ENCODE measurements around the gene USH1C. TPM values are rescaled to one million over a fixed set of nuclear protein-coding genes. Genes with fewer than 3 reads are reported as not detected.

The USH1C gene
- total and polyA plus RNA-seq, 2 of the 13 experiments (the other 11 are each of a cell fraction or from before 2014, with no cell fraction given), result not detected

DNA sequence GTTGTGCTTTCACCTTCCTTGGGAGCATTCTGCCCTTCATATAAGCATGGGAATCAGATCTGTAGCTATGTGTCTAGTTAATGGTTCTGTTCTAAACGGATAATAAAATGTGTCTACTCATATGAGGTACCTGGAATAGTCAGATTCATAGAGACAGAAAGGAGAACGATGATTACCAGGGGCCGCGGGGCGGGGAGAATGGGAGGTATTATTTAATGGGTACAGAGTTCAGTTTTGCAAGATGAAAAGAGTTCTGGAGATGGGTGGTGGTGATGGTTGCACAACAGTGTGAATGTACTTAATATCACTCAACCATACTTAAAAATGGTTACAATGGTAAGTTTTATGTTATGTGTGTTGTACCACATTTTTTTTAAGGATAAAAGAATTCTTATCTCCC, 57.6 kb downstream of the USH1C start:
- intact Hi-C loops (cut with micrococcal nuclease; ENCODE audit: unreplicated experiment), result no loop called here
- TF ChIP-seq CEBPB (IDR thresholded peaks at IDR 0.05; ENCODE audit: borderline replicate concordance, low read depth, low read length) (peak; percentile 81), ZNF207 (IDR thresholded peaks at IDR 0.05; ENCODE audit: borderline replicate concordance) (no peak), CEBPG (CRISPR knock-in tag; IDR thresholded peaks at IDR 0.05) (peak; percentile 56; the same call in 1 of the 2 replicates), CAMTA2 (CRISPR knock-in tag; IDR thresholded peaks at IDR 0.05; ENCODE audit: borderline replicate concordance) (no peak), HNF4A (CRISPR knock-in tag; IDR thresholded peaks at IDR 0.05) (peak; percentile 58)
- ChIA-PET POLR2A (no interaction called here), CTCF (ENCODE audit: low intra/inter-chr PET ratio, low total read pairs) (no interaction called here)
- peaks cover 11% of the 10 kb centered on the region for H3K4me1 ChIP-seq (ENCODE audit: insufficient read depth, low read length)
- no peaks in the 10 kb centered on the region for H4K20me1 ChIP-seq (ENCODE audit: insufficient read depth, low read length)
- no peak overlapping the region for H3K9ac ChIP-seq (ENCODE audit: insufficient read depth, low read depth, low read length)
- H3K9me3 ChIP-seq (ENCODE audit: low read length), result no peaks in the 10 kb centered on the region
- H3K4me3 ChIP-seq (replicated peaks in 1 of 3; ENCODE audit: insufficient read depth in 1 of 3, low read depth in 2 of 3, low read length in 3 of 3), result no peak overlapping the region
- no peaks in the 10 kb centered on the region for H3K36me3 ChIP-seq (replicated peaks in 1 of 2; ENCODE audit: control insufficient read depth in 1 of 2, insufficient read depth in 2 of 2, low read length in 2 of 2)
- H2AFZ ChIP-seq (ENCODE audit: low read length), result no peak overlapping the region
- H3K27ac ChIP-seq (ENCODE audit: extremely low read length, insufficient read depth, low read length), result no peak overlapping the region
- DNase-seq (ENCODE audit: low spot score), result peak; percentile 24
- peak; percentile 43; the same call in 2 of the 3 replicates for ATAC-seq
- in situ Hi-C loops (cut with HindIII; ENCODE audit: extremely low pct_ligation_motif_present, low pct_unique_long_range_greater_than_20kb), result no loop called here
- H3K4me2 ChIP-seq (ENCODE audit: low read depth, low read length), result no peak overlapping the region
- H3K27me3 ChIP-seq (ENCODE audit: control insufficient read depth in 1 of 2, insufficient read depth in 2 of 2, low read length in 2 of 2), result peaks cover 0 to 17% of the 10 kb centered on the region in 2 experiments; a peak in 2 of 5 replicates
- FAIRE-seq, result no peak
- no peaks in the 10 kb centered on the region for H3K79me2 ChIP-seq (ENCODE audit: insufficient read depth, low read length)
- WGBS (ENCODE audit: low lambda C conversion rate), result 2% methylated on average over 5 of the region's 5 CpGs
- BruUV-seq (replicated peaks), result no TSS peak

DNA sequence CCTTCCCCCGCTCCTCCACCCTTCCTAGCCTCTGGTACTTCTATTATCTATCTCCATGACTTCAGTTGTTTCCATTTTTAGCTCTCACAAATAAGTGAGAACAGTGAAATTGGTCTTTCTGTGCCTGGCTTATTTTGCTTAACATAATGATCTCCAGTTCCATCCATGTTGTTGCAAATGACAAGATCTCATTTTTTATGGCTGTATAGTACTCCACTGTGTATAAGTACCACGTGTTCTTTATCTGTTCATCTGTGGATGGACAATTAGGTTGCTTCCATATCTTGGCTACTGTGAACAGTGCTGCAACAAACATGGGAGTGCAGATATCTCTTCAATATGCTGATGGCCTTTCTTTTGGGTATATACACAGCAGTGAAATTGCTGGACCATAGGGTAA, 60.7 kb downstream of the USH1C start:
- H3K4me2 ChIP-seq (ENCODE audit: low read depth, low read length), result no peak overlapping the region
- DNase-seq (ENCODE audit: low spot score), result no peak
- H3K27ac ChIP-seq (ENCODE audit: extremely low read length, insufficient read depth, low read length), result no peak overlapping the region
- H4K20me1 ChIP-seq (ENCODE audit: insufficient read depth, low read length), result no peaks in the 10 kb centered on the region
- H3K4me3 ChIP-seq (replicated peaks in 1 of 3; ENCODE audit: insufficient read depth in 1 of 3, low read depth in 2 of 3, low read length in 3 of 3), result no peak overlapping the region
- intact Hi-C loops (cut with micrococcal nuclease; ENCODE audit: unreplicated experiment), result no loop called here
- TF ChIP-seq NRL (CRISPR knock-in tag; IDR thresholded peaks at IDR 0.05; ENCODE audit: borderline replicate concordance) (no peak), MEF2D (CRISPR knock-in tag; IDR thresholded peaks at IDR 0.05) (no peak), XRCC5 (optimal IDR thresholded peaks at IDR 0.05; ENCODE audit: low read length) (no peak), ZNF75D (CRISPR knock-in tag; IDR thresholded peaks at IDR 0.05; ENCODE audit: borderline replicate concordance) (no peak), ZNF746 (CRISPR knock-in tag; IDR thresholded peaks at IDR 0.05) (no peak), MEIS1 (CRISPR knock-in tag; IDR thresholded peaks at IDR 0.05; ENCODE audit: borderline replicate concordance) (no peak), ZNF780A (CRISPR knock-in tag; IDR thresholded peaks at IDR 0.05) (no peak), ZNF263 (CRISPR knock-in tag; IDR thresholded peaks at IDR 0.05) (no peak), KLF12 (CRISPR knock-in tag; IDR thresholded peaks at IDR 0.05; ENCODE audit: borderline replicate concordance) (no peak), ZNF20 (CRISPR knock-in tag; IDR thresholded peaks at IDR 0.05) (no peak), FOXP1 (IDR thresholded peaks at IDR 0.05) (no peak), FOXP1 (CRISPR knock-in tag; IDR thresholded peaks at IDR 0.05) (no peak), BHLHE40 (IDR thresholded peaks at IDR 0.05; ENCODE audit: low read length) (no peak)
- TF ChIP-seq, protein P1, sequence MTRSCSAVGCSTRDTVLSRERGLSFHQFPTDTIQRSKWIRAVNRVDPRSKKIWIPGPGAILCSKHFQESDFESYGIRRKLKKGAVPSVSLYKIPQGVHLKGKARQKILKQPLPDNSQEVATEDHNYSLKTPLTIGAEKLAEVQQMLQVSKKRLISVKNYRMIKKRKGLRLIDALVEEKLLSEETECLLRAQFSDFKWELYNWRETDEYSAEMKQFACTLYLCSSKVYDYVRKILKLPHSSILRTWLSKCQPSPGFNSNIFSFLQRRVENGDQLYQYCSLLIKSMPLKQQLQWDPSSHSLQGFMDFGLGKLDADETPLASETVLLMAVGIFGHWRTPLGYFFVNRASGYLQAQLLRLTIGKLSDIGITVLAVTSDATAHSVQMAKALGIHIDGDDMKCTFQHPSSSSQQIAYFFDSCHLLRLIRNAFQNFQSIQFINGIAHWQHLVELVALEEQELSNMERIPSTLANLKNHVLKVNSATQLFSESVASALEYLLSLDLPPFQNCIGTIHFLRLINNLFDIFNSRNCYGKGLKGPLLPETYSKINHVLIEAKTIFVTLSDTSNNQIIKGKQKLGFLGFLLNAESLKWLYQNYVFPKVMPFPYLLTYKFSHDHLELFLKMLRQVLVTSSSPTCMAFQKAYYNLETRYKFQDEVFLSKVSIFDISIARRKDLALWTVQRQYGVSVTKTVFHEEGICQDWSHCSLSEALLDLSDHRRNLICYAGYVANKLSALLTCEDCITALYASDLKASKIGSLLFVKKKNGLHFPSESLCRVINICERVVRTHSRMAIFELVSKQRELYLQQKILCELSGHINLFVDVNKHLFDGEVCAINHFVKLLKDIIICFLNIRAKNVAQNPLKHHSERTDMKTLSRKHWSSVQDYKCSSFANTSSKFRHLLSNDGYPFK (CRISPR knock-in tag; IDR thresholded peaks at IDR 0.05; ENCODE audit: borderline replicate concordance), result no peak
- ChIA-PET CTCF (ENCODE audit: low intra/inter-chr PET ratio, low total read pairs) (no interaction called here), POLR2A (no interaction called here)
- H3K79me2 ChIP-seq (ENCODE audit: insufficient read depth, low read length), result no peaks in the 10 kb centered on the region
- H3K27me3 ChIP-seq (ENCODE audit: control insufficient read depth in 1 of 2, insufficient read depth in 2 of 2, low read length in 2 of 2), result peaks cover 0 to 12% of the 10 kb centered on the region in 2 experiments; a peak in 2 of 5 replicates
- BruUV-seq (replicated peaks), result no TSS peak
- H2AFZ ChIP-seq (ENCODE audit: low read length), result no peak overlapping the region
- no peak for FAIRE-seq
- no peak for ATAC-seq
- peaks cover 11% of the 10 kb centered on the region for H3K4me1 ChIP-seq (ENCODE audit: insufficient read depth, low read length)
- no peaks in the 10 kb centered on the region for H3K36me3 ChIP-seq (replicated peaks in 1 of 2; ENCODE audit: control insufficient read depth in 1 of 2, insufficient read depth in 2 of 2, low read length in 2 of 2)
- in situ Hi-C loops (cut with HindIII; ENCODE audit: extremely low pct_ligation_motif_present, low pct_unique_long_range_greater_than_20kb), result no loop called here
- no peak overlapping the region for H3K9ac ChIP-seq (ENCODE audit: insufficient read depth, low read depth, low read length)
- no peaks in the 10 kb centered on the region for H3K9me3 ChIP-seq (ENCODE audit: low read length)
- WGBS (ENCODE audit: low lambda C conversion rate), result 1% methylated on average over 2 of the region's 2 CpGs
